H9 (cell line): ENCODE results near the gene TBX15. TPM values are rescaled to one million over a fixed set of nuclear protein-coding genes. Genes with fewer than 3 reads are reported as not detected.

ENCODE experiments used
- DNase-seq: peaks from one replicate; pipeline ENCODE4 v3.0.0-alpha.2; 2017
- H2AFZ ChIP-seq: one replicate; pipeline ENCODE4 v1.6.1; 2013; ENCODE audit warnings: mild to moderate bottlenecking, low read length, control low read depth, moderate library complexity
- H2AK5ac ChIP-seq: 2 replicates; pipeline ENCODE4 v1.6.1; 2013; ENCODE audit warnings: low read length, control low read depth, mixed read lengths; ENCODE audit not compliant: insufficient read length
- H2BK120ac ChIP-seq: one replicate; pipeline ENCODE4 v1.6.1; 2013; ENCODE audit warnings: low read depth, mild to moderate bottlenecking, low read length, control low read depth, inconsistent platforms; ENCODE audit not compliant: poor library complexity, severe bottlenecking
- H2BK12ac ChIP-seq: 2 replicates; pipeline ENCODE4 v1.6.1; 2013; ENCODE audit warnings: low read length, control low read depth, mixed read lengths, low read depth; ENCODE audit not compliant: insufficient read length
- H2BK15ac ChIP-seq: 2 replicates; pipeline ENCODE4 v1.6.1; 2013; ENCODE audit warnings: low read depth, low read length, control low read depth
- H2BK20ac ChIP-seq: one replicate; pipeline ENCODE4 v1.6.1; 2013; ENCODE audit warnings: low read depth, mild to moderate bottlenecking, low read length, control low read depth, inconsistent platforms; ENCODE audit not compliant: poor library complexity, severe bottlenecking
- H2BK5ac ChIP-seq: 2 replicates; pipeline ENCODE4 v1.6.1; 2013; ENCODE audit warnings: low read length, control low read depth, mixed read lengths; ENCODE audit not compliant: insufficient read length
- H3K14ac ChIP-seq: 2 replicates; pipeline ENCODE4 v1.6.1; 2013; ENCODE audit warnings: low read length, control low read depth; ENCODE audit not compliant: insufficient read depth
- H3K18ac ChIP-seq: 2 replicates; pipeline ENCODE4 v1.6.1; 2013; ENCODE audit warnings: low read depth, mild to moderate bottlenecking, mixed read lengths, low read length, control low read depth; ENCODE audit not compliant: insufficient read length
- H3K23ac ChIP-seq: 2 replicates; pipeline ENCODE4 v1.6.1; 2013; ENCODE audit warnings: low read length, control low read depth, mixed read lengths, low read depth; ENCODE audit not compliant: insufficient read length
- H3K23me2 ChIP-seq: 2 replicates; pipeline ENCODE4 v1.6.1; 2013; ENCODE audit warnings: low read depth, mild to moderate bottlenecking, mixed read lengths, low read length, control low read depth; ENCODE audit not compliant: insufficient read length, poor library complexity, severe bottlenecking
- H3K27ac ChIP-seq: 2 replicates; pipeline ENCODE4 v1.5.1; 2013; ENCODE audit warnings: low read length, control low read depth, mixed read lengths, low read depth; ENCODE audit not compliant: insufficient read length
- H3K27me3 ChIP-seq: 2 replicates; pipeline ENCODE4 v1.6.1; 2013; ENCODE audit warnings: low read length, control low read depth, inconsistent platforms; ENCODE audit not compliant: insufficient read depth
- H3K4ac ChIP-seq: 2 replicates; pipeline ENCODE4 v1.6.1; 2013; ENCODE audit warnings: low read depth, mild to moderate bottlenecking, control low read depth, inconsistent platforms, low read length, moderate library complexity
- H3K4me1 ChIP-seq: 2 replicates; pipeline ENCODE4 v1.6.1; 2013; ENCODE audit warnings: low read length, control low read depth, inconsistent platforms; ENCODE audit not compliant: insufficient read depth
- H3K4me2 ChIP-seq: 2 replicates; pipeline ENCODE4 v1.6.1; 2013; ENCODE audit warnings: low read length, control low read depth, mixed read lengths; ENCODE audit not compliant: insufficient read length, insufficient read depth
- H3K56ac ChIP-seq: 2 replicates; pipeline ENCODE4 v1.6.1; 2013; ENCODE audit warnings: low read depth, mild to moderate bottlenecking, mixed read lengths, low read length, control low read depth; ENCODE audit not compliant: insufficient read length
- H3K79me1 ChIP-seq: 2 replicates; pipeline ENCODE4 v1.6.1; 2013; ENCODE audit warnings: low read depth, mild to moderate bottlenecking, moderate library complexity, low read length, control low read depth, inconsistent platforms; ENCODE audit not compliant: insufficient read depth, poor library complexity, severe bottlenecking
- H3K79me2 ChIP-seq: 2 replicates; pipeline ENCODE4 v1.6.1; 2013; ENCODE audit warnings: low read length, control low read depth, inconsistent platforms; ENCODE audit not compliant: insufficient read depth
- H3K9ac ChIP-seq: 2 replicates; pipeline ENCODE4 v1.6.1; 2013; ENCODE audit warnings: low read length, control low read depth, mixed read lengths; ENCODE audit not compliant: insufficient read length; ENCODE audit errors: extremely low read depth
- H3K9me3 ChIP-seq: one replicate; pipeline ENCODE4 v1.6.1; 2013; ENCODE audit warnings: low read depth, low read length, inconsistent platforms; ENCODE audit not compliant: control insufficient read depth
- H3T11ph ChIP-seq: one replicate; pipeline ENCODE4 v1.6.1; 2013; ENCODE audit warnings: mild to moderate bottlenecking, low read length, control low read depth, inconsistent platforms
- H4K20me1 ChIP-seq: one replicate; pipeline ENCODE4 v1.6.1; 2013; ENCODE audit not compliant: control insufficient read depth, insufficient read length, insufficient read depth
- H4K5ac ChIP-seq: 2 replicates; pipeline ENCODE4 v1.6.1; 2013; ENCODE audit warnings: low read depth, mild to moderate bottlenecking, mixed read lengths, low read length, control low read depth; ENCODE audit not compliant: insufficient read length
- H4K8ac ChIP-seq: replicated peaks from 2 replicates; pipeline ENCODE4 v1.6.1; 2013; ENCODE audit warnings: low read length, control low read depth, mixed read lengths, low read depth; ENCODE audit not compliant: insufficient read length
- H4K91ac ChIP-seq: 2 replicates; pipeline ENCODE4 v1.6.1; 2013; ENCODE audit warnings: low read depth, mild to moderate bottlenecking, moderate library complexity, mixed read lengths, low read length, control low read depth; ENCODE audit not compliant: insufficient read length
- H3K27ac Mint-ChIP-seq, 3 experiments: 2 replicates in 2 of 3; 3 replicates in 1 of 3; pipeline ENCODE4 v1.8.0; 2020 to 2021; ENCODE audit warnings: mixed read lengths in 3 of 3, mild to moderate bottlenecking in 1 of 3, moderate library complexity in 1 of 3
- H3K27me3 Mint-ChIP-seq: 2 replicates; pipeline ENCODE4 v1.8.0; 2021; ENCODE audit warnings: low read depth, mild to moderate bottlenecking, moderate library complexity, mixed read lengths
- H3K36me3 Mint-ChIP-seq, 3 experiments: 2 replicates in 2 of 3; 3 replicates in 1 of 3; pipeline ENCODE4 v1.8.0; 2020 to 2021; ENCODE audit warnings: low read depth in 3 of 3, mixed read lengths in 3 of 3; ENCODE audit not compliant: insufficient read depth in 1 of 3
- H3K4me1 Mint-ChIP-seq, 2 experiments: 2 replicates each; pipeline ENCODE4 v1.8.0; 2020; ENCODE audit warnings: mixed read lengths in 2 of 2
- H3K4me3 Mint-ChIP-seq, 2 experiments: 2 replicates in 1 of 2; 3 replicates in 1 of 2; pipeline ENCODE4 v1.8.0; 2020 to 2021; ENCODE audit warnings: mild to moderate bottlenecking in 2 of 2, mixed read lengths in 2 of 2, moderate library complexity in 1 of 2
- H3K9me3 Mint-ChIP-seq, 2 experiments: 2 replicates in 1 of 2; 3 replicates in 1 of 2; pipeline ENCODE4 v1.8.0; 2020; ENCODE audit warnings: mild to moderate bottlenecking in 2 of 2, mixed read lengths in 2 of 2, moderate library complexity in 1 of 2
- WGBS: extraction: QIAGEN DNeasy Blood & Tissue Kit; methylation state at CpG from one replicate; pipeline ENCODE4 v1.1.7; 2013; ENCODE audit warnings: missing lambda C conversion rate, low lambda C conversion rate, mixed read lengths; ENCODE audit not compliant: insufficient read length; ENCODE audit errors: extremely low coverage; 5-methylcytosine and 5-hydroxymethylcytosine counted together
- total RNA-seq: library from RNA; stranded (reverse); gene quantifications from 2 replicates; pipeline ENCODE4 v1.2.1, GENCODE V29; 2021
- TF ChIP-seq, protein P1 (sequence below): fragments of 200-600 bp; sonication (generic); conservative IDR thresholded peaks from 3 replicates; pipeline ENCODE4 v1.8.0; 2021; ENCODE audit warnings: antibody characterized with exemption, mild to moderate bottlenecking

Gene TBX15
- total RNA-seq, 1 experiment from 2014 or later, result 0.07 TPM

DNA sequence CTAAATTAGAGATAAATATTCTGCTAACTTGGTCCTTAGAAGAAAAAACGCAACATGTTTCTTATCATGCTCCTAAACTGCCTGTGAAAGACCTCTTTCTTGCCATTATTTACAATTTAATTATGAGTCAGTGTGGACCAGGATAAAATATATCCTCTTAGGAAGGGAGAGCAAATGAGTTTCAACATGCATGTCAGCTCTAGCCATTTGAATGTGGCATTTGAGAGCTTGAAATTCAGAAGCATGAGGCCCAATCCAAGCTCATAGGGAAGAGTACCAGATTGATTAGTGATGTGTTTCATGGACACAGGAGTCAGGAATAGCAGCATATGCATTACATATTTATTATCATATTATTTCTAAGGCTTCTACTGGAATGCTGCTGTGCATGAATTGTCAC lies 39.3 kb downstream of the TBX15 start:
- Histone ChIP-seq H3K23me2 (no peaks in the 10 kb centered on the region), H2AK5ac (no peak overlapping the region), H2BK5ac (no peak overlapping the region), H3K23ac (no peak overlapping the region), H3K9ac (no peak overlapping the region), H3K14ac (no peak overlapping the region), H3K79me1 (no peaks in the 10 kb centered on the region), H3K56ac (no peak overlapping the region), H2BK12ac (no peak overlapping the region), H3K27me3 (no peaks in the 10 kb centered on the region), H4K91ac (no peak overlapping the region), H3K4me2 (no peak overlapping the region), H2BK15ac (no peak overlapping the region), H3T11ph (no peak overlapping the region), H3K18ac (no peak overlapping the region), H4K20me1 (no peaks in the 10 kb centered on the region), H3K9me3 (no peaks in the 10 kb centered on the region), H2BK120ac (no peak overlapping the region), H2BK20ac (no peak overlapping the region), H2AFZ (no peak overlapping the region), H3K4me1 (no peaks in the 10 kb centered on the region), H4K5ac (no peak overlapping the region), H3K4ac (no peak overlapping the region), H3K27ac (no peak overlapping the region), H4K8ac (no peak overlapping the region), H3K79me2 (no peaks in the 10 kb centered on the region)
- H3K27me3 Mint-ChIP-seq, result peaks cover under 1% of the 10 kb centered on the region; the same call in 1 of the 2 replicates
- 0 out of 4 replicates have a peak, but pooled peaks cover 2% of the 10 kb centered on the region in 2 experiments for H3K4me1 Mint-ChIP-seq
- TF ChIP-seq, protein P1, sequence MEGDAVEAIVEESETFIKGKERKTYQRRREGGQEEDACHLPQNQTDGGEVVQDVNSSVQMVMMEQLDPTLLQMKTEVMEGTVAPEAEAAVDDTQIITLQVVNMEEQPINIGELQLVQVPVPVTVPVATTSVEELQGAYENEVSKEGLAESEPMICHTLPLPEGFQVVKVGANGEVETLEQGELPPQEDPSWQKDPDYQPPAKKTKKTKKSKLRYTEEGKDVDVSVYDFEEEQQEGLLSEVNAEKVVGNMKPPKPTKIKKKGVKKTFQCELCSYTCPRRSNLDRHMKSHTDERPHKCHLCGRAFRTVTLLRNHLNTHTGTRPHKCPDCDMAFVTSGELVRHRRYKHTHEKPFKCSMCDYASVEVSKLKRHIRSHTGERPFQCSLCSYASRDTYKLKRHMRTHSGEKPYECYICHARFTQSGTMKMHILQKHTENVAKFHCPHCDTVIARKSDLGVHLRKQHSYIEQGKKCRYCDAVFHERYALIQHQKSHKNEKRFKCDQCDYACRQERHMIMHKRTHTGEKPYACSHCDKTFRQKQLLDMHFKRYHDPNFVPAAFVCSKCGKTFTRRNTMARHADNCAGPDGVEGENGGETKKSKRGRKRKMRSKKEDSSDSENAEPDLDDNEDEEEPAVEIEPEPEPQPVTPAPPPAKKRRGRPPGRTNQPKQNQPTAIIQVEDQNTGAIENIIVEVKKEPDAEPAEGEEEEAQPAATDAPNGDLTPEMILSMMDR, result no peak
- DNase-seq, result no peak
- no CpG with 5 or more reads among the region's 1 CpG for WGBS
- H3K27ac Mint-ChIP-seq, result no peak overlapping the region
- H3K4me3 Mint-ChIP-seq, result no peak overlapping the region
- peaks cover 0 to 7% (median 0%) of the 10 kb centered on the region in 3 experiments; a peak in 2 of 7 replicates for H3K36me3 Mint-ChIP-seq
- H3K9me3 Mint-ChIP-seq, result peaks cover 2 to 4% of the 10 kb centered on the region in 2 experiments; a peak in 3 of 5 replicates
